CD4-positive, alpha-beta T cell treated with Interleukin-21 for 1 hour (primary cell): ENCODE measurements around the gene RANBP17.

Experiments
- DNase-seq: peaks from one replicate; pipeline ENCODE4 v3.0.0-alpha.2; 2020

Gene RANBP17

DNA sequence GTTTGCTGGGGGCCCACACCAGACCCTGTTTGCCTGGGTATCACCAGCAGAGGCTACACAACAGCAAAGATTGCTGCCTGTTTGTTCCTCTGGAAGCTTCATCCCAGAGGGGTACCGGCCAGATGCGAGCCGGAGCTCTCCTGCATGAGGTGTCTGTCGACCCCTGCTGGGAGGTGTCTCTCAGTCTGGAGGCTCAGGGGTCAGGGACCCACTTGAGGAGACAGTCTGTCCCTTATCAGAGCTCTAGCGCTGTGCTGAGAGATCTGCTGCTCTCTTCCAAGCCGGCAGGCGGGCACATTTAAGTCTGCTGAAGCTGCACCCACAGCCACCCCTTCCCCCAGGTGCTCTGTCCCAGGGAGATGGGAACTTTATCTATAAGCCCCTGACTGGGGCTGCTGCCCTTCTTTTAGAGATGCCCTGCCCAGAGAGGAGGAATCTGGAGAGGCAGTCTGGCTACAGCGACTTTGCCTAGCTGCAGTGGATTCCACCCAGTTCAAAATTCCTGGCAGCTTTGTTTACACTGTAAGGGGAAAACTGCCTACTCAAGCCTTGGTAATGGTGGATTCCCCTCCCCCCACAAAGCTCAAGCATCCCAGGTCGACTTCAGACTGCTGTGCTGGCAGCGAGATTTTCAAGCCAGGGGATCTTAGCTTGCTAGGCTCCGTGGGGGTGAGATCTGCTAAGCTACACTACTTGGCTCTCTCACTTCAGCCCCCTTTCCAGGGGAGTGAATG lies 241.2 kb downstream of the RANBP17 start:
- no peak for DNase-seq

DNA sequence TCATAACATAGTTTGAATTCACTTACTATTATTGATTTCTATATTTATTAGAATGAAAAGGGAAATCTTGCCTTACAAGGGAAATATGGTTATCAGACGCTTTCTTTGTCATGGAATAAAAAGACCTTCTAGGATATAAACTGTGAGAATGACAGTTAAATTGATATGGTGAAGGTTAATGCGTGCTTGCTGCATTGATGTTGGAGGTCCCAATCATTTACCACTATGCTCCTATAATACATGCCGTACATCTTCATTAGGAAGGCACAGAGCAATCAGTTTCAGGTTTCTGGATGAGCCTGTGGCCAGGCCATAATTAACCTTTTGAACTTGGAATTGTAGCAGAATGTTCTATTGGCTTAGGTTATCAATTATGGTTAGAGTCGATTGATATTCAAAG lies 245.9 kb downstream of the RANBP17 start:
- no peak for DNase-seq

DNA sequence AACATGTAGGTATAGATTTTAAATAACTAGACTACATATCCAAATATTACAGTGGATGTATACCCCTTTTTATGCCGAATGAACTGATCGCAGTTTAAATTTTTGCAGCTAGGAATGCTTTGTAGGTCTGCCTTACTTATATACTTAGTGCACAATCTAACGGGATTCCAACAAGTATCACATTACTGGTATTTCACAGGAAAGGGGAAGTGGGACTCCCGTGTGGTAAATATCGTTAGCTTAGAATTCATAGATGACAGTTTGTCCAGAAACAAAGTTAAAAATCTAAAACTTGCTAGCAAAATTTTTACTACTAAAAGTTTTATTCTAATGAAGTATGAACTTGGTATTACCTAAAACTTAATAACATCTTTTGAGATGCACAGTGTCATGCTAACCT lies 253.7 kb downstream of the RANBP17 start:
- no peak for DNase-seq

DNA sequence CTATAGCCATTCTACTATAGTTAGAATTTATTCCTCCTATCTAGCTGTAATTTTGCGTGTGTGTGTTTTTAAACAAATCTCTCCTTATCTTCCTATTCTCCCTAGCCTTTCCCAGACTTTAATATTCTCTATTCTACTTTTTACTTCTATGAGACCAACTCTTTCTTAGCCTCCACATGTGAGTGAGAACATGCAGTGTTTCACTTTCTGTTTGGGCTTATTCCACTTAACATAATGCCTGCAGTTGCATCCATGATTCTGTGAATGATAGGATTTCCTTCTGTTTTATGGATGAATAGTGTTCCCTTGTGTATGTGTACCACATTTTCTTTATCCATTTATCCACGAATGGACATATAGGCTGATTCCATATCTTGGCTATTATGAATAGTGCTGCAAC lies 254.9 kb downstream of the RANBP17 start:
- no peak for DNase-seq

DNA sequence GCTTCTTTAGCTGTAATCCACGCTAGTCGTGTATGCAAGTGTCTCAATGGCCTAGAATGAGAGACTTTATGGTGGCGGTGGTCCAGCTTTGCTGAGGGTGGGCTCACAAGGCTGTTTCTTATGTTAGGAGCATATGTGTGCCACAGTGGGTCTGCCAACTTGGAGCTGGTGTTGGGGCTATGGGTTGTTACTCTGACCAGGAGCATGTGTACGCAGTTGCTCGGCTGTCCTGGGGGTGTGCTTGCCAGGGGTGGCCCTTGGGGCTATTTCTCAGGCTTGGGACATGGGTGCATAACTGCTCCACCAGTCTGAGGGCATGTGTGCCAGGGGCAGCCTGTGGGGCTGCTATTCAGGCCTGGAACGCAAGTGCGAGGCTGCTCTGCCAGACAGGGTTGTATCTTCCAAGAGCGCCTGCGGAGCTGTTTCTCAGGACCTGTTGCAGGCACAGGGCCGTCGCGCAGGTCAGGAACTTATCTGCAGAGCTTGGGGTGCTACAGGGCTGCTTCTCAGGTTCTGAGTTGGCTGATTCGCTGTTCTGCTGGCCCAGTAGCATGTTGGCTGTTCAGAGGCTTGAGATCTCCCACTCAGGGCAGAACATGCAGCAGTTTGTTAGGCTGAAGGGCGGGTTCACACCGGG lies 259.3 kb downstream of the RANBP17 start:
- DNase-seq = no peak

DNA sequence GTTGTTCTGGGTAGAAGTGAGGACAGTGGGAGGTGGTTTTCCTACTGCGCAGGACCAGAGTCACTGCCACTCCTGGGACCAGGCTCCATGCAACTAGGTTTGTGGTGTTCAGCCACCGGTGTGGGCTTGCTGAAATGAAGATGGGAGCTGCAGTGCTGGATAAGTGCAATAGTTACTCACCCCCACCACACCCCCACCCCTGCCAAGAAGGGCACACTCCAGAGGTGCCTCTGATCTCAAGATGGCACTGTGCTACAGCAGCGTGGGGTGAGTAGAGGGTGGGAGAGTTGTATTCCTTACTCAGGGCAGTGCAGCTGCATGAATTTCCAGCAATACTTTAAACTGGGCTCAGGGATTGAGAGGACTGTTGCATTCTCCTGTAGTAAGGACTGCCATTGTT lies 259.8 kb downstream of the RANBP17 start:
- DNase-seq = no peak

DNA sequence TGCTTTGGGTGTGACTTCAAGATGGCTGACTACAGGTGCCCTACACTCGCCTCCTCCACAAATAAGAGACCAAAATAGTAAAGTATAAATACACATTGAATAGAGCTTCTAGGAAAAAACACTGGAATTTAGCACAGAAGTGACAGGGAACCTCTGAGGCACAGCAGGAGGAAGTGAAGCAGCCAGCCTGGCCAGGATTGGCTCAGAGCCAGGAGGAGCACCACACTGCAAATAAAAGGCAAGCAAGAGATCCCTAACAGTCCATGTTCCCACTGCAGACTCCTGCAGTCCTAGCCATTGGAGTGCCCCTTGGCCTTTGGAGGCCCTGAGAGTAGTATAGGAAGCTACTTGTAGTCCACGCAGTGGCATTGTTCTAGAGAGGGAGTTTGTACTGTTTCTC lies 260.6 kb downstream of the RANBP17 start:
- DNase-seq = no peak

DNA sequence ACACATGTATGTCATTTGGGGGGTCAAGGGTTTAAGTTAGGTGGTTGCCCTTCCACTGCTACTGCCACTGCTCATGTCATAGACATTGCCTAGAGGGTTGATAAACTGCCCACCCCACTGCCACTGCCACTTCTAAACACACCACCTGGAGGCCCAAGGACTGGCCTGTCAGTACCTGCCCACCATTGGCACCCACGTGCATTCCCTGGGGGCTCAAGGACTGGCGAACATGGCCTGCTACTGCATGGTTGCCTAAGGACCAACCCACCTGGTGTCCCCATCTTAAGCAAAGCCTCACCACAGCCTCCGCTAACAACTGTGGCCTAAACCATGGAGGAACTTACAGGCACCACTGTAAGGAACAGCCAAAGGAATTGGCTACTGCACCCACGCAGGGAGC lies 261.6 kb downstream of the RANBP17 start:
- no peak for DNase-seq

DNA sequence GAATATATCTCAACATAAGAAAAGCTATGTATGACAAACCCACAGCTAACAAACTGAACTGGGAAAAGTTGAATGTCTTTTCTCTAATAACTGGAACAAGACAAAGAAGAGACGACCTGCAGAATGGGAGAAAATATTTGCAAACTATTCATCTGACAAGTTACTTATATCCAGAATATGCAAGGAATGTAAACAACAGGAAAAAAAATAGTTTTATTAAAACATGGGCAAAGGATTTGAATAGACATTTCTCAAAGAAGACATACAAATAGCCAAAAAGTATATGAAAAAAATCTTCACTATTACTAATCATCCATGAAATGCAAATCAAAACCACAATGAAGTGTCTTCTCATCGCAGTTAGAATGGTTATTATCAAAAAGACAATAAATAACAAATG lies 265.5 kb downstream of the RANBP17 start:
- DNase-seq = no peak

DNA sequence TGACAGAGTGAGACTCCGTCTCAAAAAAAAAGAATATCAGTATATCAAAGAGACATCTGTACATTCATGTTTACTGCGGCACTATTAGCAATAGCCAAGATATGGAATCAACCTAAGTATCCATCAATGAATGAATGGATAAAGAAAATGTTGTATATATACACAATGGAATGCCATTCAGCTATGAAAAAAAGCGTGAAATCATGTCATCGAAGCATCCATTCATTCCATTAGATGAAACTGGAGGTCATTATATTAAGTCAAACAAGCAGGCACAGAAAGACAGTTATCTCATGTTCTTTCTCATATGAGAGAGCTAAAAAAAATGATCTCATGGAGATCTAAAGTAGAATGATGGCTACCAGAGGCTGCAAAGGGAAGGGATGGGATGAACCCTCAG lies 266.3 kb downstream of the RANBP17 start:
- DNase-seq = no peak

DNA sequence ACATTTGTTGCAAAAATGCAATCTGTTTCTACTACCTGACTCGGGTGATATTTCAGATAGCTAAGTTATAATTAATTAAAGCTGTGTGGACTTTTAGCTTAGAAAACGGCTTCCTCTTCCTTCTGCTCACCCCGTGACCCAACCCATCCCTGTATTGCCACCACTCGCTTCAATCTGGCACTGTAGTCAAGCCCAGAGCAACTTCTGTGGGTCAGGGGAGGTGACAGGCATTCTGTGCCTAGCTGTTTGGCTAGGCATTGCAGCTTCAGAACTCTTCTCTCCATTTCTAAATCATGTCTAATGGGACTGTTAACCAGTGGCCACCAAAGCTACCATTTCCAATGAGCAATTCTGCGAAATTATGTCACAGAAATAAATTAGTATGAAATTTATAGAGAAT lies 267.5 kb downstream of the RANBP17 start:
- DNase-seq = no peak

DNA sequence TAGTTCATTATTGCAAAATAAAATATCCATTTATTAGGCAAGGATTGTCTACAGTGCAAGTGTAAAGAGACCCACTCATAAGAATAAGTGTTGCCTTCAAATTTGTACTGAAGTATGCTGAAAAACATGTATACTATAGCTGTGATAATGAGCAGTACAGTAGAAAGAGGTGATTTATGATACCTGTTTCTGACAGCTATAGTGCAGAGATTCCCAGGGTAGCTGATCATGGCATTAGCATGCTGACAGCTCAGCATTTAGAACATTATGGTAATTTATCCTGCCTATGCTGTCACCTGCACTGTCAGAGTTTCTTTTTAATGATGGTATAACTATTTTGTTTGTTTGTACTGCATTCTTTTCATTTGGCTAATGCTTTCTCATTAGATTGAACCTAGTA lies 269.7 kb downstream of the RANBP17 start:
- no peak for DNase-seq

DNA sequence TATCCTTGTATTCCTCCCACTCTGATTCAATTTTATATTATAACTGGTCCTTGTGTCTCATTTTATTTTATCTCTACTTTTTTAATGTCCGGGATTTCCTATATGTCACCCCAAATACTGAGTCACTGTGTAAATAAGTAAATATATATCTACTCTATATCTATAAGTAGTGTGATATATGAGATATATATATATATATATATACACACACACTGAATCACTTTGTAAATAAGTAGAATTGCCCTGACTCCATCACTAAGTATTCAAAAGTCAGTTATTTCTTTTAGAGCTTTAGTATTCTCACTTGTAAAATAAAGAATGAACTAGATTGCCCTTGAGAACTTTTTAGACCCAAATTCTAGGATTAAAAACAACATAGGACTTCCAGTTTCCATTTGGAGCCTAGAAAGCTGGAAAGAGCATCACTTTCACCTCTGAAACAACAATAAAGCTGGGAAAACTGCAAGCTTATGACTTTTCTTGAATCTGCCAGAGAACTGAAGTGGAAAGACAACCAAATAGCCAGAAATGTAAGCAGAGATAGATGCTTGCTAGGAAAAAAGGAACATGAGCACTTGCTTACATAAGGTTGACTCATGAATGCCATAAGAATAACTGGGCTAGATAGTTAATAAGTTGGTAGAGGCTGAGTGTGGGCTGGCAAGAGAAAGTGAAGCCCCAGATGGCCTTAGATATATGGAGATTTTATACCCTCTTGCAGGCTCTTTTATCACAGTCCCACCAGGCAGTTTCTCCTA lies 276.1 kb downstream of the RANBP17 start:
- no peak for DNase-seq

DNA sequence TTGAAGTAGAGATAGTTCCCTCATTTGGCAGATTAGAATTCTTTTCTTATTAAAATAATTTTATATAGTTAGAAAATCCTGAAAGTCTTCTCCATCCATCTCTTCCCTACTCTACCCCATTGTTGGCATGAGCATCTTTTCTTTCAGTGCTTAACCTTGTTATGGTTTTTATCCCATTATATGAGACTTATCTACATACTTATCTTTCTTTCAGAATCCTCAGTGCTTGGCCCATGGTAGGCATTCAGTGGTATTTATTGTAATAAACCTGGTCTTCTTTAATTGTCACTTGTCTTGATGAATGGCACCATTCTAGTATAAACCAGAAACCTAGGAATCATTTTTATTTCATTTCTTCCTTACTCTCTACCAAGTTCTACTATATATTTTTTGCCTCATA lies 277.4 kb downstream of the RANBP17 start:
- DNase-seq = no peak

DNA sequence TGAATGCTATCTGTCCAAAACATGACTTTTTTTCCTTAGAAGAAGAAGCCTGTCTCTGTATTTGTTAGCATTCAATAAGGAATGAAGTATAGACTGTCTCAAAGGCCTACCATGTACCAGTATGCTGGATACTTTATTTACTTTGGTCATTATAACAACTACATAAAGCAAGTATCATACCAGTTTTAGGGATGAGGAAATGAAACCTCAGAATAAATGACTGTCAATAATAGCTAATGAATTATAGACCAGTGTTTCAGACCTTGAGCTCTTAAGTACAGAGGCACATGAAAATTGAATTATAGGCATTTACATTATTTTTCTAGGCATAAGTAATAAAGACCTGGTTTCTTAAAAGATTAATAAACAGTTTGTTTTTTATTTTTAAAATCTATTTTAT lies 280.8 kb downstream of the RANBP17 start:
- DNase-seq = no peak

DNA sequence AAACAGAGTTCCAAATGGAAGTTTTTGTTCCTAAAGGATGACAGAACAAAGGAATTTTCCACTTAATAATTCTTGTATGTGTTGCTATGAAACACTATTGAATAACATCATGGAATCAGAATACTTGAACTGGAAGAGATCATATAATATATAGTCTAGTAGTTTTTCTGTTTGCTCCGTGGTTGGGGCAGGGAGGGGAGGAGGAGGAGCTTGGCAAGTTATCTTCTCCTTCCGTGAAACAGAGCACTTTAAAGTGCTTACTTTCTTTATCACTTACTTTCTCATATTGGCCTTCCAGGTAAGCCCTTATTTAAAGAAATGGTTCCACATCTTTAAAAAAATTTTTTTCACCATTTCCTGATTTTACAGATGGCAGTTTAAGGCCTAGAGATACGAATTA lies 281.4 kb downstream of the RANBP17 start:
- DNase-seq = no peak

DNA sequence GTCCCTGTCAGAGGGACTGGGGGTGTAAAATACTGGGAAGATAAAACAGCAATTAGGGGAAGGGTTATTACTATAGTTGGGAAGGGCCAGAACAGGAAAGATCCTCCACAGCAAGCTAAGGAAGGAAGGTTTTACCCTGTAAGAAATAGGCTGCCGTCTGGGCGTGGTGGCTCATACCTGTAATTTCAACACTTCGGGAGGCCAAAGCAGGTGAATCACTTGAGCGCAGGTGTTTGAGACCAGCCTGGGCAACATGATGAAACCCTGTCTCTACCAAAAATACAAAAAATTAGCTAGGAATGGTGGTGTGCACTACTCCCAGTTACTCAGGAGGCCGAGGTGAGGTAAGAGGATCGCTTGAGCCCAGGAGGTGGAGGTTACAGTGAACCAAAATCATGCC lies 282.1 kb downstream of the RANBP17 start:
- no peak for DNase-seq

DNA sequence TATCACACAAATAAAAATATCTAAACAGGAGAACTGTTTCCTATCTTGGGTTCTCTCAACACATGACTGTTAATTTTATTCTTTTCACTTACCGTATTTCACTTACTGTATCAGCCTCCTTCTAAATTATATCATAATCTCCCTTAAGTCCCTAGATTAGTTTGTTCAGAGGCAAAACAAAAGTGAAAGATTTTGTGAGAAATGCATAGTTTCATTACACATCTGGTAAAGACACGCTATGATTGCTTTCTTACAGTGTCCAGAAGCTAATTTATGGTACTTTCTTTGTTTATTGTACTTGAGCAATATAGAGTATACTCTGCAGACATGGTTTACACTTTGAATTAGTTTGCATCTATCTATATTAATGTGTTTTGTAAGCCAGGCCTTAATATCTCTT lies 287.5 kb downstream of the RANBP17 start:
- no peak for DNase-seq

DNA sequence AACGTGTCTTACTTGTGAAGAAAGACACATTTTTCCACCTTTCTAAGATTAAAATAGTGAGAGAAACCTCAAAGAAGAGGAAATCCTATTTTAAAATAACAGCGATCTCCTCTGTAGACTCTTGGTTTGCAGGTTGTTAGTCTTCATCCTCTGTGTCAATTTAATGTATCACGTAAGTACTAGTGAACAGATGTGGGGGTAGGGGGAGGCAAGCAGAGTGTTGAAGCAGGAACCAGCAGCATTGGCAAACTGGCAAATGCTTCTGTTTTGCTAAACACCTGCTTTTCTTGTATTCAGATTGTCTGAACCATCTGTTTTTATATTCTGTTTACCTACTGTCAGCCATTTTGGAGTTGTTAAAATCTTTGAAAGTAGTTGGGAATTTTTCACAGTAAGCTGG lies 288.0 kb downstream of the RANBP17 start:
- no peak for DNase-seq

DNA sequence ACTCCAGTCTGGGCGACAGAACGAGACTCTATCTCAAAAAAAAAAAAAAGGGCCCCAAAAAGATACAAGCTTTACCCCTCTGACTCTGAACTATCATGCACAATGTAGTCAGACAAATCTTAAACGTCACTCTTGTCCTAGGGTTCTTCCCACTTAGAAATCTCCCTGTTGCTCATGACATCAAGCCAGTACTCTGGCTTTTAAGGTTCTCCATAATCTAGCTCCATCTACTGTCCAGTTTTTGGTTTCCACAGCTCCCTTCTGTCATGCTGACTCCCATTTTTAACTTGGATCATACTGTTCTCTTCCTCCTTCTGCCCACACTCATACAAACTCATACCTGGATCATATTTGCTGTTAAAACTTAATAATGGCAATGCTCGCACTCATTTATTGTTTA lies 290.6 kb downstream of the RANBP17 start:
- no peak for DNase-seq

DNA sequence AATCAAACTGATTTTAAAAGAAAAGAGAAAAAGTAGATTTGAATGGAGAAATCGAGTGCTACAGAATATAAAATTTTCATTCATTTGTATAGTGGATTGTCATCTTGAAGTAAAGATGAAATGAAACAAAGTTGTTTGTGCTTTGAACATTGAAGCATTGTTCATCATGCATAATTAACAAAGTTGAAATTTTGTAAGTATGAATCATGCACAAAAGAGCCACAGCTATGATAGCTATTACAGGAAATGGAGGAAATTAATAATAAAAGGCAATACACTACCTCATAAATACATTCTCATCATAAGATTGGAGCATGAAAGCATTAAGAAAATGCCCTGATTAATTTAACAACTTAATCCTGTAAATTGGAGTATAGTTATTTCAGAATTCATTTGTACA lies 293.8 kb downstream of the RANBP17 start:
- no peak for DNase-seq

DNA sequence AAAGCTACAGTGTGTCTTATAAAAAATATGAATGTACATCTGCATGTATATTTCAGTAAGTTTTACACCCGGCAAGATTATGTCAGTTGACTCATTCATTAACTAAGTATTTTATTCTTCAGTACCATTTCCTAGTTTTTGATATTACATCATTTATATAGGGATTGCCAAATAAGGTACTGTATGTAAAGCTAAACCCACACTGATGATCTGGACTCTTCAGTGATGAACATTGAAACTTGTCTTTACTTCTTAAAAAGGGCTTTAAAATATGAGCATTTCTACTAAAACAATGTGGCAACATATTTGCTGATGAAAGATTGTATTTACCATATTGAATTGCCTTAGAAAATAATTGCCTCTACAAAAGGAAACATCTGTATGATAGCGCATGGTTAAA lies 295.5 kb downstream of the RANBP17 start:
- no peak for DNase-seq

DNA sequence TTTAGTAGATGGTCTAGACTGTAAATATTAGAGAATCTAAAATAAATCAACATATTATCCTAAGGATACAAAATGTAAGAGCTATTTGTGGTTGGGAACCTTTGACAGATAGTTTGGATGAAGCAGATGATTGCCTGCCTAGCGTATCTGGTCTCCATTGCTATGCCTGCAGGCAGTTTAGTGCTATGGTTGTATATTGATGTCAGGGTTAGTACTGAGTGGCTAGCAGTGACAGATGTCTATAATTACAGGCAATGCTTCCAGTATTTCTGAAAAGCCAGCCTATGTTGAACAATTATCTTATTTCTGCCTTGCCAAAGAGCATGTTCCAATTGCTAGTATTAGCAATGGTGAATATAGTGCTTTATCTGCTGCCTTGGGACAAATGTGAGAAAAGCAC lies 296.0 kb downstream of the RANBP17 start:
- no peak for DNase-seq

DNA sequence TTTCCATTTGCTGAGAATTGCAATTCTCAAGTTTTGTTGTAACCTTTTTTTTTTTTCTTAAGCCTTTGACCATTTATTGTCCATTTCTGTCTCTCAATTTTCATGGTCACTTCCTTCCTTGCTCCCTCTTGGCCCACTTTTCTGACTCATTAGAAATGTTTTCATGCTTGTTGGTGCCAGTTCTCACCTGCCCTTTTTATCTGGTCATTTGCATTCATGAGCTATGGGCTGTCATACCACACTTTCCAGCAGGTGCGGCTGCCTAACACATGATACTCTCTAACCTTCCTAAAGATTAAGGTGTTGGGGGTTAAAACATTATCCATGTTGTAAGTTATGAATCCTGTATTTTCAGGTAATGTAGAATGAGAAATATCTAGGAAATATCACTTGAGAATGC lies 296.8 kb downstream of the RANBP17 start:
- no peak for DNase-seq
